ENCODE measurements around the gene HIRA. TPM values are rescaled to one million over a fixed set of nuclear protein-coding genes. Genes with fewer than 3 reads are reported as not detected.
A peak's percentile ranks its signal among the peaks of the same experiment; 100 is the strongest.

HIRA gene
- total and polyA plus RNA-seq, 9 of the 15 experiments (the other 6 are each of a cell fraction or from before 2014, with no cell fraction given) = 0.96 to 132 (median 58.4) TPM

GRCh38 chr22:19419464-19420178 is 11.9 kb downstream of the HIRA start (continued):
- no peak for TF ChIP-seq ZNF239 (CRISPR knock-in tag; IDR thresholded peaks at IDR 0.05)
- TF ChIP-seq BRD4 (IDR thresholded peaks at IDR 0.05) = peak; percentile 16; the same call in 1 of the 2 replicates
- TF ChIP-seq SUPT5H (IDR thresholded peaks at IDR 0.05) = no peak
- no peak for TF ChIP-seq NR0B1 (IDR thresholded peaks at IDR 0.05; ENCODE audit: partially characterized antibody)
- no peak for TF ChIP-seq ZNF407 (IDR thresholded peaks at IDR 0.05; ENCODE audit: low read depth)
- no peak for TF ChIP-seq HDAC8 (tag; IDR thresholded peaks at IDR 0.05)
- TF ChIP-seq KAT8 (IDR thresholded peaks at IDR 0.05; ENCODE audit: low read depth) = no peak
- TF ChIP-seq NFYB (IDR thresholded peaks at IDR 0.05; ENCODE audit: extremely low read depth, insufficient read length) = no peak
- TF ChIP-seq PKNOX1 (IDR thresholded peaks at IDR 0.05) = peak; percentile 87
- no peak for TF ChIP-seq CBX1 (IDR thresholded peaks at IDR 0.05; ENCODE audit: low read depth)
- no peak for TF ChIP-seq ILF3 (IDR thresholded peaks at IDR 0.05; ENCODE audit: borderline replicate concordance)
- TF ChIP-seq HNRNPL (IDR thresholded peaks at IDR 0.05; ENCODE audit: low read depth, low read length) = no peak
- no peak for TF ChIP-seq ARID2 (IDR thresholded peaks at IDR 0.05)
- TF ChIP-seq MXD1 (CRISPR knock-in tag; IDR thresholded peaks at IDR 0.05; ENCODE audit: borderline replicate concordance, poor library complexity, severe bottlenecking) = no peak
- TF ChIP-seq ZNF280B (CRISPR knock-in tag; IDR thresholded peaks at IDR 0.05) = no peak
